AG09319 (cell line): ENCODE data around the gene RASAL2.
A peak's percentile ranks its signal among the peaks of the same experiment; 100 is the strongest.

Experiments used
- DNase-seq: peaks from one replicate; pipeline ENCODE4 v3.0.0-alpha.2; 2010; ENCODE audit warnings: low read depth; ENCODE audit errors: extremely low read depth
- TF ChIP-seq, protein P1 (sequence below): IDR thresholded peaks from 2 replicates; pipeline ENCODE4 v1.5.1; 2011; ENCODE audit warnings: low read depth, mild to moderate bottlenecking, inconsistent platforms, low read length, moderate library complexity

Gene RASAL2

DNA sequence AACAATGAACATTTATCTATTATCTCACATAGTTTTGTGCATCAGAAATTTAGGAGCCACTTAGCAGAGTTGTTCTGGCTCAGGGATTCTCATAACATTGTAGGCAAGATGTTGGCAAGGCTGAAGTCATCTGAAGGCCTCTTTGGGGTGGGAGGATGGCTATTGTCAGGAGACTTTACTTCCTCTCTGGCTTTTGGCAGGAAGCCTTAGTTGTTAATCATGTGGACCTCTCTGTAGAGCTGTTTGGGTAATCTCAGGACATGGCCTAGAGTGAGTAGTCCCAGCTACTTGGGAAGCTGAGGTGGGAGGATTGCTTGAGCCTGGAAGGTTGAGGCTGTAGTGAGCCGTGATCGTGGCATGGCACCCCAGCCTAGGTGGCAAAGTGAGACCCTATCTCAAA is 40.2 kb downstream of the RASAL2 start:
- TF ChIP-seq, protein P1, sequence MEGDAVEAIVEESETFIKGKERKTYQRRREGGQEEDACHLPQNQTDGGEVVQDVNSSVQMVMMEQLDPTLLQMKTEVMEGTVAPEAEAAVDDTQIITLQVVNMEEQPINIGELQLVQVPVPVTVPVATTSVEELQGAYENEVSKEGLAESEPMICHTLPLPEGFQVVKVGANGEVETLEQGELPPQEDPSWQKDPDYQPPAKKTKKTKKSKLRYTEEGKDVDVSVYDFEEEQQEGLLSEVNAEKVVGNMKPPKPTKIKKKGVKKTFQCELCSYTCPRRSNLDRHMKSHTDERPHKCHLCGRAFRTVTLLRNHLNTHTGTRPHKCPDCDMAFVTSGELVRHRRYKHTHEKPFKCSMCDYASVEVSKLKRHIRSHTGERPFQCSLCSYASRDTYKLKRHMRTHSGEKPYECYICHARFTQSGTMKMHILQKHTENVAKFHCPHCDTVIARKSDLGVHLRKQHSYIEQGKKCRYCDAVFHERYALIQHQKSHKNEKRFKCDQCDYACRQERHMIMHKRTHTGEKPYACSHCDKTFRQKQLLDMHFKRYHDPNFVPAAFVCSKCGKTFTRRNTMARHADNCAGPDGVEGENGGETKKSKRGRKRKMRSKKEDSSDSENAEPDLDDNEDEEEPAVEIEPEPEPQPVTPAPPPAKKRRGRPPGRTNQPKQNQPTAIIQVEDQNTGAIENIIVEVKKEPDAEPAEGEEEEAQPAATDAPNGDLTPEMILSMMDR, result no peak
- DNase-seq, result no peak

DNA sequence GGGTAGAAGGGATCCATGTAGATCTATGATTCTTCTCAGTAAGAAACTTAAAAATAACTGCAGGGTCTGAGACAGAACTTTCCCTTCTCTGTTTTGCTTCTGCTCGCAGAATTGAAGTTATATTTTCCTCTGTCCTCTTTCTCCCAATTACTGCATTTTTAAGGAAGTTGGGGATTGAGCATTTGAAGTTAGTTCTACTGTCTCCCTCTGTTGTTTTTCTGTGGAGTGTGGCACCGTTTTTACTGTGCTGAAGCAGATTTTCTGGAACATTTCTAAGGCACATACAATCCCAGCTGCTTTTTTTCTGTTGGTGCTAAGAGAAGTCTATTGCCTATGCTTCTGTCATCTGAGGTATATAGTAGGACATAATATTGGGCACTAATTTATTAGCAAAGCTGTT is 43.3 kb downstream of the RASAL2 start:
- TF ChIP-seq, protein P1, result peak; percentile 7
- DNase-seq, result no peak

DNA sequence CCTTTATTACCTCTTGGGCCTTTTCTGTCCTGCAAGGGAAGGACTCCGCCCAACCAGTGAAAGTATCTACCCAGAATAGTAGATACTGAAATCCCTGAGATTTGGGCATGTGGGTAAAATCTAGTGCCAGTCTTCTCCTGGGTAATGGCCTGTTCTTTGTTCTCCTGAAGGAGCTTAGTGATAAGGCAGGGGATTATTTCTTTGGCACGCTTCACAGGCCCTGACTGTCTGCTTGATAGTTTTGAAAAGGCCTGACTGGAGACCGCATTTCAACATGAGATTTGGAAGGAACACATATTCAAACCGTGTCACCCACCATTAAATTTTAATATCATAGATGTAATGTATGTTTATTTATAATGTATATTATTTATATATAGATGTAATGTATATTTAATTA is 48.9 kb downstream of the RASAL2 start:
- TF ChIP-seq, protein P1, result no peak
- no peak for DNase-seq

DNA sequence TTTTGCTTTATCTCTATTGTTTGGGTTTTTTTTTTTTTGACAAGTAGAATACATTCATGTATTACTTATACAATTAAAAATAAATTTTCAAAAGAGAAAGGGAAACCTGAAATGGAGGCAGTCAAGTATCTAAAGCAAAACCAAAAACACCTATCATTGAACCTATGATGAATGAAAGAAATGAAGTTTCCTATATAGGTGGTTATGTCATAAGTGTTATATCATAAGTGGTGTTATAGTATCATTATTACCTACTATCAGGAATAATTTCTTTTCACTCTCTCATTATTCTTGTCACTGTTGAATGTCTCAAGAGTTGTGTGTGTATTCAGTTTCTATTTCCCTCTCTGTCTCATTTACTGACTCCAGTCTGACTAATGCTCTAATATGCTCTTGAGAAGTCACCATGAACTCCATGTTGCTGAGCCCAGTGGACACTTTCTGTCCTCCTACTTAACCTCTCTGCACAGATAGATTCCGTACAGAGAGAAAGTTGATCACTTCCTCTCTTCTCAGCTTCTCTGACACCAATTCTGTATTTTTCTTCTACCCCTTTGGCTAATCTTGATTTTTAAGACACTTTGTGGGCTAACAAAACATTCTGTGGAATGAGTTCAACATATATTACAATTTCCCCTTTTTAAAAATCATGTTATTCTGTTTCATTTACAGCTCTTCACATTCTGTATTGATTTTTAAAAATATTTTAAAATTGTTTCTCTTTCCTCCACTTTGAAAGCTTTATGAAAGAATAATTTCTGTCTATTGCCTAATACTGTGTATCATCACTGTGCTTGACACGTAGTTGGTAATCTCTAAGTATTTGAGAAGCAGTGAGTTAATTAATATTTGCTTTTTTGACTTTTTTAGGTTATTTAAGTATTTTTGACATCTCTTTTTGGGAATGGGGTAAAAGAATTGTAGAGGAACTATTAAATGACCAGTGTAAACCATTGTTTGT is 50.1 kb downstream of the RASAL2 start:
- DNase-seq, result no peak
- TF ChIP-seq, protein P1, result no peak

DNA sequence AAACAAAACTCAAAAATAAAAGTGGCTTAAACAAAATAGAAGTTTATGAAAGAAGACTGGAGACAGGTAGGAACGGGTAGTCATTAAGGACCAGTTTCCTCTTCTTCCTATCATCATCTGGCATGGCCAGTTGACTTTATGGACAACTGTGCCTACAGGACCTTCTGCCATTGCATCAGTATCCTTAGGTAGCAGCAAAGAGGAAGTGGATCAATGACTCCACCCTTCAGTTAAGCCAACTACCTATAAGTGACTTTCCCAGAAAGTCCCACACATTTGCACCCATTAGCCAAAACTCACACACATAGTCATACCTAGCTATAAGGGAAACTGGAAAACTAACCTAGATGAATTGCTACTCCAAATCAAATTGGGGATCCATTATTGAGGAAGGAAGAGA is 51.7 kb downstream of the RASAL2 start:
- no peak for DNase-seq

DNA sequence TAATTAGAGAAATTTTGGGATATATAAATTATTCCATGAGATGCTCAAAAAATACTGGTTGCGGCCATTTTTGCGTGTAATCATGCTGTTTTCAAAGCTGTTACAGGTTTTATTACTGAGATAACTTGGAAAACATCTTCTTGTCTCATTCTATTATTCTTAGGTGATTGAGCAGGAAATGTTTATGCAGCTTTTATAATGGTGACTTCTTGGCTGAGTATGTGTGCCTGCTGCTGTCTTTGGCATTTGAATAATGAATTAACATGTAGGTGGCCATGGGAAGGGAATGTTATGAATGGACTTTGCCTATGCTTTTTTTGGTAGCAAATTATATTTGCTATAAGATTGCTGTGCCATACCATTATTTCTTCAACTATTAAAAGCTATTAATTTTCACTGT is 52.5 kb downstream of the RASAL2 start:
- TF ChIP-seq, protein P1, result no peak
- no peak for DNase-seq

More for the DNA sequence above, 51.7 kb downstream of the RASAL2 start:
- TF ChIP-seq, protein P1, result no peak

DNA sequence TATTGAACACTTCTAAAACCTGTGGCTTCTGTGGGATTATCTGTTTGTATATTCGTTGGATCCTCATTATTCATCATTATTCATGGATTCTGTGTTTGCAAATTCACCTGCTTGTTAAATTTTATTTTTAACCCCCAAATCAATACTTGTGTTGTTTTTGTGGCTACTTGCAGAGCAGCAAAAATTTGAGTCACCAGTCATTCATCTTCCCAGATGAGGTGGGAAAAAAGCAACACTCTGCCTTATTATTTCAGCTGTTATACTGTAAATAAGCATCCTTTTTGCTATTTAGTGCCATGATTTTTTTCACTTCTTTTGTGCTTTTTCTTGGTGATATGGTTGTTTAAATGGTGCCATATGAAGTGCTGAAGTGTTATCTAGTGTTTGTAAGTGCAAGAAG is 56.7 kb downstream of the RASAL2 start:
- TF ChIP-seq, protein P1, result no peak
- DNase-seq, result no peak
